ENCODE data around the gene AFAP1L1. TPM values are rescaled to one million over a fixed set of nuclear protein-coding genes. Genes with fewer than 3 reads are reported as not detected.

The AFAP1L1 gene
- total and polyA plus RNA-seq, 4 donors = 2.1 to 11.6 (median 4.0) TPM

GRCh38 chr5:149298163-149298562, 26.5 kb downstream of the AFAP1L1 start:
- Histone ChIP-seq H3K4me1 (ENCODE audit: control insufficient read depth in 4 of 4, insufficient read depth in 4 of 4, low read length in 3 of 4) (peaks cover 0 to 5% (median 2%) of the 10 kb centered on the region in 4 donors), H3K27ac (ENCODE audit: low read depth in 1 of 2, low read length in 2 of 2) (no peak overlapping the region), H3K9ac (ENCODE audit: low read depth in 1 of 2, low read length in 2 of 2) (no peak overlapping the region), H3K9me3 (ENCODE audit: control insufficient read depth in 4 of 4, low read length in 3 of 4) (no peaks in the 10 kb centered on the region), H3K36me3 (ENCODE audit: control insufficient read depth in 4 of 4, insufficient read depth in 3 of 4, low read depth in 1 of 4, low read length in 3 of 4) (no peaks in the 10 kb centered on the region), H3K27me3 (ENCODE audit: control insufficient read depth in 4 of 4, insufficient read depth in 4 of 4, low read length in 3 of 4) (no peaks in the 10 kb centered on the region), H3K4me3 (ENCODE audit: low read depth in 1 of 3, low read length in 3 of 3) (no peak overlapping the region)
- TF ChIP-seq HNF4G (IDR thresholded peaks at IDR 0.05) (no peak), FOXA2 (IDR thresholded peaks at IDR 0.05) (no peak), ATF3 (IDR thresholded peaks at IDR 0.05) (no peak), SP1 (IDR thresholded peaks at IDR 0.05) (no peak), RXRA (IDR thresholded peaks at IDR 0.05) (no peak), HNF4A (conservative IDR thresholded peaks at IDR 0.05) (no peak)
- TF ChIP-seq, protein P1, sequence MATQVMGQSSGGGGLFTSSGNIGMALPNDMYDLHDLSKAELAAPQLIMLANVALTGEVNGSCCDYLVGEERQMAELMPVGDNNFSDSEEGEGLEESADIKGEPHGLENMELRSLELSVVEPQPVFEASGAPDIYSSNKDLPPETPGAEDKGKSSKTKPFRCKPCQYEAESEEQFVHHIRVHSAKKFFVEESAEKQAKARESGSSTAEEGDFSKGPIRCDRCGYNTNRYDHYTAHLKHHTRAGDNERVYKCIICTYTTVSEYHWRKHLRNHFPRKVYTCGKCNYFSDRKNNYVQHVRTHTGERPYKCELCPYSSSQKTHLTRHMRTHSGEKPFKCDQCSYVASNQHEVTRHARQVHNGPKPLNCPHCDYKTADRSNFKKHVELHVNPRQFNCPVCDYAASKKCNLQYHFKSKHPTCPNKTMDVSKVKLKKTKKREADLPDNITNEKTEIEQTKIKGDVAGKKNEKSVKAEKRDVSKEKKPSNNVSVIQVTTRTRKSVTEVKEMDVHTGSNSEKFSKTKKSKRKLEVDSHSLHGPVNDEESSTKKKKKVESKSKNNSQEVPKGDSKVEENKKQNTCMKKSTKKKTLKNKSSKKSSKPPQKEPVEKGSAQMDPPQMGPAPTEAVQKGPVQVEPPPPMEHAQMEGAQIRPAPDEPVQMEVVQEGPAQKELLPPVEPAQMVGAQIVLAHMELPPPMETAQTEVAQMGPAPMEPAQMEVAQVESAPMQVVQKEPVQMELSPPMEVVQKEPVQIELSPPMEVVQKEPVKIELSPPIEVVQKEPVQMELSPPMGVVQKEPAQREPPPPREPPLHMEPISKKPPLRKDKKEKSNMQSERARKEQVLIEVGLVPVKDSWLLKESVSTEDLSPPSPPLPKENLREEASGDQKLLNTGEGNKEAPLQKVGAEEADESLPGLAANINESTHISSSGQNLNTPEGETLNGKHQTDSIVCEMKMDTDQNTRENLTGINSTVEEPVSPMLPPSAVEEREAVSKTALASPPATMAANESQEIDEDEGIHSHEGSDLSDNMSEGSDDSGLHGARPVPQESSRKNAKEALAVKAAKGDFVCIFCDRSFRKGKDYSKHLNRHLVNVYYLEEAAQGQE (IDR thresholded peaks at IDR 0.05) = no peak
- TF ChIP-seq, protein P2, sequence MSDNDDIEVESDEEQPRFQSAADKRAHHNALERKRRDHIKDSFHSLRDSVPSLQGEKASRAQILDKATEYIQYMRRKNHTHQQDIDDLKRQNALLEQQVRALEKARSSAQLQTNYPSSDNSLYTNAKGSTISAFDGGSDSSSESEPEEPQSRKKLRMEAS (IDR thresholded peaks at IDR 0.05) = no peak
- WGBS = 61% methylated on average over 1 of the region's 1 CpG
- no peak for DNase-seq (ENCODE audit: low spot score)

DNA sequence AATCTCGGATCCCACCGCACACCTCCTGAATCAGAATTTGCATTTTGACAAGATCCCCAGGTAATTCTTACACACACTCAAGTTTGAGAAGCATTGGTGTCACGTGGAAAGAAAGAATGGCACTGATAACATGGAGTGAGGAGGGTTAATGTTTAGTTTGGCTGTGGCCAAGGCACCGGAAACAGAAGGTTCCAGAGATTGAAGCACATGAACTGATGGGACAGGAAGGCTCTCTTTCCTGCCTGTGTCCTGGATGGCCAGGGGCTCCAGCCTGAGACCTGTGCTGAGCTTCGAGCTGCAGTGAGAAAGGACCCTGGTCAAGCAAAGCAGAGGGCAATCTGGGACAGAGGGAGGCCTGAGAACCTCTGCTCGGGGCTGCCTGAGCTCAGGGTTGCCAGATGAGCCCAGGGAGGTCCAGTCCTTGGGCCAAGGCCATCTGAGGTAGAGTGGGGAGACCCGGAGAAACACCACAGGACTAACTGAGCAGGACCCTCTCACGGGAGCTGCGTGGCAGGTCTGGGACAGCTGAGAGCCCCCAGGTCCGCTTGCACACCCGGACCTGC, 27.3 kb downstream of the AFAP1L1 start:
- Histone ChIP-seq H3K27me3 (ENCODE audit: control insufficient read depth in 4 of 4, insufficient read depth in 4 of 4, low read length in 3 of 4) (no peaks in the 10 kb centered on the region), H3K4me3 (ENCODE audit: low read depth in 1 of 3, low read length in 3 of 3) (no peak overlapping the region), H3K9ac (ENCODE audit: low read depth in 1 of 2, low read length in 2 of 2) (no peak overlapping the region), H3K9me3 (ENCODE audit: control insufficient read depth in 4 of 4, low read length in 3 of 4) (no peaks in the 10 kb centered on the region), H3K36me3 (ENCODE audit: control insufficient read depth in 4 of 4, insufficient read depth in 3 of 4, low read depth in 1 of 4, low read length in 3 of 4) (no peaks in the 10 kb centered on the region), H3K4me1 (ENCODE audit: control insufficient read depth in 4 of 4, insufficient read depth in 4 of 4, low read length in 3 of 4) (peaks cover 0 to 5% (median 2%) of the 10 kb centered on the region in 4 donors), H3K27ac (ENCODE audit: low read depth in 1 of 2, low read length in 2 of 2) (no peak overlapping the region)
- TF ChIP-seq GABPA (IDR thresholded peaks at IDR 0.05 in 1 of 2, conservative IDR thresholded peaks at IDR 0.05 in 1 of 2) (no peak), FOXA1 (IDR thresholded peaks at IDR 0.05) (no peak), TAF1 (conservative IDR thresholded peaks at IDR 0.05) (no peak), SP1 (IDR thresholded peaks at IDR 0.05) (peak; percentile 18), HNF4A (conservative IDR thresholded peaks at IDR 0.05) (no peak), JUND (IDR thresholded peaks at IDR 0.05) (no peak), NR2F2 (IDR thresholded peaks at IDR 0.05) (peak; percentile 83), RAD21 (IDR thresholded peaks at IDR 0.05) (peak in 1 of 2 donors; percentile 21), EGR1 (IDR thresholded peaks at IDR 0.05; ENCODE audit: low read depth in 2 of 2) (no peak), YY1 (IDR thresholded peaks at IDR 0.05) (no peak), FOXA2 (IDR thresholded peaks at IDR 0.05) (no peak), RXRA (IDR thresholded peaks at IDR 0.05) (peak in 1 of 2 donors; percentile 9), ATF3 (IDR thresholded peaks at IDR 0.05) (no peak)
- TF ChIP-seq, protein P2 (IDR thresholded peaks at IDR 0.05) = no peak
- TF ChIP-seq, protein P3, sequence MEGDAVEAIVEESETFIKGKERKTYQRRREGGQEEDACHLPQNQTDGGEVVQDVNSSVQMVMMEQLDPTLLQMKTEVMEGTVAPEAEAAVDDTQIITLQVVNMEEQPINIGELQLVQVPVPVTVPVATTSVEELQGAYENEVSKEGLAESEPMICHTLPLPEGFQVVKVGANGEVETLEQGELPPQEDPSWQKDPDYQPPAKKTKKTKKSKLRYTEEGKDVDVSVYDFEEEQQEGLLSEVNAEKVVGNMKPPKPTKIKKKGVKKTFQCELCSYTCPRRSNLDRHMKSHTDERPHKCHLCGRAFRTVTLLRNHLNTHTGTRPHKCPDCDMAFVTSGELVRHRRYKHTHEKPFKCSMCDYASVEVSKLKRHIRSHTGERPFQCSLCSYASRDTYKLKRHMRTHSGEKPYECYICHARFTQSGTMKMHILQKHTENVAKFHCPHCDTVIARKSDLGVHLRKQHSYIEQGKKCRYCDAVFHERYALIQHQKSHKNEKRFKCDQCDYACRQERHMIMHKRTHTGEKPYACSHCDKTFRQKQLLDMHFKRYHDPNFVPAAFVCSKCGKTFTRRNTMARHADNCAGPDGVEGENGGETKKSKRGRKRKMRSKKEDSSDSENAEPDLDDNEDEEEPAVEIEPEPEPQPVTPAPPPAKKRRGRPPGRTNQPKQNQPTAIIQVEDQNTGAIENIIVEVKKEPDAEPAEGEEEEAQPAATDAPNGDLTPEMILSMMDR (IDR thresholded peaks at IDR 0.05; ENCODE audit: low read depth, low read length, missing input control) = no peak
- TF ChIP-seq, protein P4, sequence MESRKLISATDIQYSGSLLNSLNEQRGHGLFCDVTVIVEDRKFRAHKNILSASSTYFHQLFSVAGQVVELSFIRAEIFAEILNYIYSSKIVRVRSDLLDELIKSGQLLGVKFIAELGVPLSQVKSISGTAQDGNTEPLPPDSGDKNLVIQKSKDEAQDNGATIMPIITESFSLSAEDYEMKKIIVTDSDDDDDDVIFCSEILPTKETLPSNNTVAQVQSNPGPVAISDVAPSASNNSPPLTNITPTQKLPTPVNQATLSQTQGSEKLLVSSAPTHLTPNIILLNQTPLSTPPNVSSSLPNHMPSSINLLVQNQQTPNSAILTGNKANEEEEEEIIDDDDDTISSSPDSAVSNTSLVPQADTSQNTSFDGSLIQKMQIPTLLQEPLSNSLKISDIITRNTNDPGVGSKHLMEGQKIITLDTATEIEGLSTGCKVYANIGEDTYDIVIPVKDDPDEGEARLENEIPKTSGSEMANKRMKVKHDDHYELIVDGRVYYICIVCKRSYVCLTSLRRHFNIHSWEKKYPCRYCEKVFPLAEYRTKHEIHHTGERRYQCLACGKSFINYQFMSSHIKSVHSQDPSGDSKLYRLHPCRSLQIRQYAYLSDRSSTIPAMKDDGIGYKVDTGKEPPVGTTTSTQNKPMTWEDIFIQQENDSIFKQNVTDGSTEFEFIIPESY (IDR thresholded peaks at IDR 0.05) = no peak
- TF ChIP-seq, protein P1 (IDR thresholded peaks at IDR 0.05) = no peak
- 66% methylated on average over 11 of the region's 11 CpGs for WGBS
- DNase-seq (ENCODE audit: low spot score) = no peak

All from liver (tissue), 9 donors.